Measurements from ENCODE around the gene FIZ1.

FIZ1 gene

GRCh38 chr19:55644191-55644833 lies 45.0 kb upstream of the FIZ1 start:
- TF ChIP-seq, protein P1, sequence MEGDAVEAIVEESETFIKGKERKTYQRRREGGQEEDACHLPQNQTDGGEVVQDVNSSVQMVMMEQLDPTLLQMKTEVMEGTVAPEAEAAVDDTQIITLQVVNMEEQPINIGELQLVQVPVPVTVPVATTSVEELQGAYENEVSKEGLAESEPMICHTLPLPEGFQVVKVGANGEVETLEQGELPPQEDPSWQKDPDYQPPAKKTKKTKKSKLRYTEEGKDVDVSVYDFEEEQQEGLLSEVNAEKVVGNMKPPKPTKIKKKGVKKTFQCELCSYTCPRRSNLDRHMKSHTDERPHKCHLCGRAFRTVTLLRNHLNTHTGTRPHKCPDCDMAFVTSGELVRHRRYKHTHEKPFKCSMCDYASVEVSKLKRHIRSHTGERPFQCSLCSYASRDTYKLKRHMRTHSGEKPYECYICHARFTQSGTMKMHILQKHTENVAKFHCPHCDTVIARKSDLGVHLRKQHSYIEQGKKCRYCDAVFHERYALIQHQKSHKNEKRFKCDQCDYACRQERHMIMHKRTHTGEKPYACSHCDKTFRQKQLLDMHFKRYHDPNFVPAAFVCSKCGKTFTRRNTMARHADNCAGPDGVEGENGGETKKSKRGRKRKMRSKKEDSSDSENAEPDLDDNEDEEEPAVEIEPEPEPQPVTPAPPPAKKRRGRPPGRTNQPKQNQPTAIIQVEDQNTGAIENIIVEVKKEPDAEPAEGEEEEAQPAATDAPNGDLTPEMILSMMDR (IDR thresholded peaks at IDR 0.05; ENCODE audit: extremely low read depth, insufficient read depth, missing control alignments), result no peak
- in situ Hi-C loops (cut with MboI; ENCODE audit: low pct_unique_long_range_greater_than_20kb, low sequenced_read_pairs, unreplicated experiment), result no loop called here
- DNase-seq (ENCODE audit: low spot score), result no peak

GRCh38 chr19:55643887-55644176 lies 44.5 kb upstream of the FIZ1 start:
- TF ChIP-seq, protein P1 (IDR thresholded peaks at IDR 0.05; ENCODE audit: extremely low read depth, insufficient read depth, missing control alignments), result no peak
- in situ Hi-C loops (cut with MboI; ENCODE audit: low pct_unique_long_range_greater_than_20kb, low sequenced_read_pairs, unreplicated experiment), result no loop called here
- DNase-seq (ENCODE audit: low spot score), result no peak

DNA sequence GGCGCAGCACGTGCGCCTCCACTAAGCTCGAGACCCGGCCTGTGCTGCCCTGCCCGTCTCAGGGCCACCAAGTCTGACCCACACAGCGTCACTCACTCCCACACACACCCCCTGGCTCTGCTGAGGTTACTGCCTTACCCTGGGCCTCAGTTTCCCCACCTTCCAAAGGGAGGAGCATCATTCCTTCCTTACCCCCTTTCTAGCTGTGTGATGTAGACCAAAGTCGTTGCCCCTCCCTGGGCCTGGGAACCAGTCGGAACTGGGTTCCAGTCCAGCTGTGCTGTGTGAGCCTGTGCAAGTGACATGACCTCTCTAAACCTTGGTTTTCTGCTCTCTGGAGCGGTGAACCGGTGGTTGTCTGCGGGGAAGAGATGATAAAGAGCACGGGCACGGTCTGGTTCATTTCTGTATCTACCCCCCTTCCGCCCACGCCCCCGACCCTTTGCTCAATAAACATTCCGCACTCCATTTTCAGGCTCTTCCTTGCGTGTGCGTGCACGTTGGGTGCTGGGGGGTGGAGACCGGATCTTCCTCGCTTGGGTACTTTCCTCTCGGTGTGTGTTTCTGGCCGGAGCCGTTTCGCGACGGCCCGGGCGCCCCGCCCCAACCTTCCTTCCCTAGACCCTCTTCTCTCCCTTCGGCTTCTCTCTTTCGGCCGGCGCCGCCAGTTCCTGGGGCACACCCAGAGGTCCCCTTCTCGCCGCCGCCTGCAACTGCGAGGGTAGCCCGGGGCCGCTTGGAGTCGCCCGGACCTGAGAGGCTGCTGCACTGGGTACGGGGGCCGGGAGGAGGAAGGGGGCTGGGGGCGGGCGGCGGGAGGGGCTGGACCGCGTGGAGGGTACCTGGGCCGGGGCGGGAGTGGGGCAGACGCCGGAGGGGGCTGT lies 43.9 kb upstream of the FIZ1 start, which contains the start of gene ZNF581:
TSS of gene ZNF581 (plus strand) at position 647 of the 884 bp plus-strand sequence. CDS start 923 bp downstream, outside the sequence.
- TF ChIP-seq, protein P1 (IDR thresholded peaks at IDR 0.05; ENCODE audit: extremely low read depth, insufficient read depth, missing control alignments), result no peak
- DNase-seq (ENCODE audit: low spot score), result peak; percentile 92
- in situ Hi-C loops (cut with MboI; ENCODE audit: low pct_unique_long_range_greater_than_20kb, low sequenced_read_pairs, unreplicated experiment), result no loop called here

GRCh38 chr19:55642153-55643002 lies 43.1 kb upstream of the FIZ1 start:
- in situ Hi-C loops (cut with MboI; ENCODE audit: low pct_unique_long_range_greater_than_20kb, low sequenced_read_pairs, unreplicated experiment), result no loop called here
- TF ChIP-seq, protein P1 (IDR thresholded peaks at IDR 0.05; ENCODE audit: extremely low read depth, insufficient read depth, missing control alignments), result no peak
- DNase-seq (ENCODE audit: low spot score), result peak; percentile 65

GRCh38 chr19:55641426-55642152 lies 42.3 kb upstream of the FIZ1 start:
- TF ChIP-seq, protein P1 (IDR thresholded peaks at IDR 0.05; ENCODE audit: extremely low read depth, insufficient read depth, missing control alignments), result no peak
- peak; percentile 61 for DNase-seq (ENCODE audit: low spot score)
- in situ Hi-C loops (cut with MboI; ENCODE audit: low pct_unique_long_range_greater_than_20kb, low sequenced_read_pairs, unreplicated experiment), result no loop called here
